ENCODE measurements around the gene PPME1.

Gene PPME1

DNA sequence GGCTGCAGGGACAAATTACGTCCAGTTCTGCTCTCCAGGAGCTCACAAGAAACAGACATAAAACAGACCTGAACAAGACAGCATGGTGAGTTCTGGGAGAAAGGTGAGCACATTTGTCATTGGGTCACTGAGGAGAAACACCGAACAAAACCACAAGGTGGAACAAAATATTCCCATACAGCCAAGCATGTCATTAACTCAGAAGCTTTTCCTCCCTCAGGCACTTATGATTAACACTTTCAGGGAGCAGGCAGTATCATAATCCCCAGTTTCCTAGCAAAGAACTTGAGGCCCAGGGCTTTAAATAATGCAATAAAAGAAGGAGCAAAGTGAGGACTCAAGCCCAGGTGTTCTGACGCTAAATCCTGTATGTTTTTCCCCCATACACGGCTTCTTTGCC, 97.4 kb downstream of the PPME1 start:
- TF ChIP-seq ZNF274 (IDR thresholded peaks at IDR 0.05; ENCODE audit: low read depth, low read length), result no peak
- H3K4me3 ChIP-seq (ENCODE audit: low read length), result no peak overlapping the region

DNA sequence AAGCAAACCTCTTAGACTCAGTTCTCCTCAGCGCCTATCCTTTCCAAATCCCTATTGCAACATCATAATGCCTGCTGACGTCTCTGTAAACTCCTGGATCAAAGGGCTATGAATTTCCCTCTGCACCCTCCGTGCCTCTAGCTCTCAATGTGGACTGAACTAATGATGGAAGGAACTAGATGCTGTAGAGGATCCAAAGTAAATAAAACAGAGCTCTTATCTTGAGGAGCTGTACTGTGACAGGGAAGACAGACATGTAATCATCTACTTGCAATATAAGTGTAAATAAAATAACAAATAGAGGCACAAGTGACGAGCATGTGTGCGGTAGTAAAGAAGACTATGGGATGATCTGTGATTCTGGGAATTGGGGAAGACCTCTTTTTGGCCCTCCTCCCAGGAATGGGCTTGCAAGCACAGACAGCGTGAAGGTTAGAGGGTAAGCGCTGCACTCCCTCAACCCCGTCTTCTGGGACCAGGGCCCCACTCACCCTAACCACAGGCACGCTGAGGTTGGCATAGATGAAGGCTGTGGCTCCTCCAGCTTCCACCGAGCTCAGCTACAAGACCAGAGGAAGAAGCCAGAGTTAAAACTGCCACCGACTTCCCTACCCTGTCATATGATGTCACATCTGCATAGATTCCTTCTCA, 98.2 kb downstream of the PPME1 start:
- no peak for TF ChIP-seq ZNF274 (IDR thresholded peaks at IDR 0.05; ENCODE audit: low read depth, low read length)
- H3K4me3 ChIP-seq (ENCODE audit: low read length), result no peak overlapping the region

DNA sequence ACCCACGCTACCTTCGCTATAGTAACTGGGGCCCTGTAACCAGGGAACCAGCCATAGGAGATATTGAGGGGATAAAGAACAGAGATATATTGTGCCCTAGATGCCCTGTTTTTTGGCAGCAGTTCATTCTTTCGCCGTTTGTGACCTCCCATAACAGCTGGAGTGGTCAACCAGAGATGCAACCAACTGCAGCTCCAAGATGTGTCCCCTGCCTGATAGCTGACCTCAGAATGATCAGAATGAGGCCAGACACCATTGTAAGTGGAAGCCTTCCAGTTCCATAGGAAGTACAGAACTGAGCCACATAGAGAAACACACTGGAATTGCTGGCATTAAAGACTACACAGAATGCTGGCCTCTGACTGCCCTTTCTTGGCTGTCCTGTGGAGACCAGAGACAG, 101.2 kb downstream of the PPME1 start:
- no peak for TF ChIP-seq ZNF274 (IDR thresholded peaks at IDR 0.05; ENCODE audit: low read depth, low read length)
- no peak overlapping the region for H3K4me3 ChIP-seq (ENCODE audit: low read length)

DNA sequence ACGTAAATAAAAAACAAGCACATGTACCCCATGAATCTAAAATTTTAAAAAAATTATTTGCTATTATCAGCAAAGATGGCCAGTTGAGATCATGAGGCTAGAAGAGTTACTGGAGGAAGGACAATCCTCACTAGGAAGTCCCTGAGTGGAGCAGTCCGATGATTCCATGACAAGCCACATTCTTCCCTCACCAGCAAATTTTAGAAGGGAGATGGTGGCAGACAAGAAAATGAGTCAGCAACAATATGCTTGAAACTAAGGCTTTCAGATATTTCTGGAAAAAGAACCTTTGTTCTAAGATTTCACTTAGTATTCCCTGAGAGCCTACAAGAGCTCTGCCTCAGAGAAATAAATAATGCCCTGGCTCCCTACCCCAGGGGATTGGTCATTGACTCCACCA, 105.5 kb downstream of the PPME1 start:
- no peak for TF ChIP-seq ZNF274 (IDR thresholded peaks at IDR 0.05; ENCODE audit: low read depth, low read length)
- no peak overlapping the region for H3K4me3 ChIP-seq (ENCODE audit: low read length)

DNA sequence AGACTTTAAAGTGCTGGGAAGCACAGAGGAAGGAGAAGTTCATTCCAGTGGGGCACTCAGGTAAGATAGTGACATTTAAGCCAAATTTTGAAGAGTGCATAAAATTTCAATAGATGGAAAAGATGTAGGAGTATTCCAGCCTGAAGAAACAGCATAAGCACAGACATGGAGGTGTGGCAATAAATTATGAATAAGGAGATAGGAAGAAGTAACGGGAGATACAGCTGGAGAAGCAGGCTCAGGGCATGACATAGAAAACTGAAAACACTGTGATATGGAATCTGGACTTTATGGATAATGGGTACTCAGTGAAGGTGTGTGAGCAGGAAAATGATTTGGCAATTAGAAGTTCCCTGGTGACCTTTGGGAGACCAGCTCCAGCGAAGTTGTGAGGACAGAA, 107.0 kb downstream of the PPME1 start:
- no peak for TF ChIP-seq ZNF274 (IDR thresholded peaks at IDR 0.05; ENCODE audit: low read depth, low read length)
- no peak overlapping the region for H3K4me3 ChIP-seq (ENCODE audit: low read length)

DNA sequence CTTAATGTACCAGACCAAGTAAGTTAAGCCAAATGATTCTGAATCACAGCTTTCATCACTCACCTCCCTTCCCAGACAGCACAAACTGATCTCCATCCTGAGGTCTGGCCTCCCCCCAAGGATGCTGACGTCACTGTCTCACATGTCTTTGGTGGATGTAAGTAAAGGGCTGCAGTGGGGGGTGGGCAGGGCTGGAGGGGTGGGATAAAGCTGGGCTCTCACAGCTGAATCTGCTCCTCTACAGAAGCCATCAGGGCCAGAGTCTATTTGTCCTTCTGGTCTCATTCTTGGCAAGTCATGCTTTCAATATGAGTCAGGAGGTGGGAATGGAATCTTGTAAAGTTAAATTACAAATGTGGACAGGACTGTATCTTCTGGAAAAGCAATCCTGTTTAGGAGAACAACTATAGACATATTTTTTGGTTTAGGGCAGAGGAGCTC, 107.7 kb downstream of the PPME1 start:
- TF ChIP-seq ZNF274 (IDR thresholded peaks at IDR 0.05; ENCODE audit: low read depth, low read length), result no peak
- no peak overlapping the region for H3K4me3 ChIP-seq (ENCODE audit: low read length)

DNA sequence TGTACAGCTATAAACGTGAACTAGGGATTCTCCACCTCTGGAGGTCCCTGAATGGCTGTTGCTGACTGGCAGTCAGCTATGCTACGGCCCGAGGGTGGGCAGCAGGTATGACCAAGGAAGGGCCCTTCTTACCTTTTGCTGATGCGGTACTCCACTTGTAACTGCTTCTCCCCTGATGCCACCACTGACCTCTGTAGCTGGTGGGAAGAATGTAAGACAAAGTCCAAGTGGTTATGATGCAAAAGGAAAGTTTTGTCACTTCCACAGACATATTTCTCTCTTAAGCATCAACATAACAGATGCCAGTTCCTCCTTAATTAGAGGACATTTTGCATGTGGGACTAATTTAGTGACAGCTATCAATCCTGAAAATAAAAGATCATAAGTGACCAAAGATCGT, 108.2 kb downstream of the PPME1 start:
- H3K4me3 ChIP-seq (ENCODE audit: low read length), result no peak overlapping the region
- TF ChIP-seq ZNF274 (IDR thresholded peaks at IDR 0.05; ENCODE audit: low read depth, low read length), result no peak

DNA sequence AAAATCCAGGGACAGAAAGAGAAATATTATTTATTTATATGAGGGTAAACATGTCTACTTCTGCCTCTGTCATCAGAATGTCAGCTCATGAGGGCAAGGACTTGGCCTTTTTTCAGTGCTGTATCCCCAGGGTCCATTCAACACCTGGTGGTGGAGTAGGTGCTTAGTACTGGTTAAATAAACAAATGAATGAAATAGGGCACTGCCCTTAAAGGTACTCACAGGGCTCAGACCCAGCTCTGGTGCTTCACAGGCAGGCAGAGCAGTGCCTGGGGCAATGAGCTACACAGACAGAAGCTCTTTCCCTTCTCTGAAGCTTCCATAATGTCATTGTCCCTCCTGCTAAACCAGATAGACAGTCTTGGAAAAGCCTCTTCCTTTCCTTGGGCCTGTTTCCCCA, 109.4 kb downstream of the PPME1 start:
- no peak for TF ChIP-seq ZNF274 (IDR thresholded peaks at IDR 0.05; ENCODE audit: low read depth, low read length)

DNA sequence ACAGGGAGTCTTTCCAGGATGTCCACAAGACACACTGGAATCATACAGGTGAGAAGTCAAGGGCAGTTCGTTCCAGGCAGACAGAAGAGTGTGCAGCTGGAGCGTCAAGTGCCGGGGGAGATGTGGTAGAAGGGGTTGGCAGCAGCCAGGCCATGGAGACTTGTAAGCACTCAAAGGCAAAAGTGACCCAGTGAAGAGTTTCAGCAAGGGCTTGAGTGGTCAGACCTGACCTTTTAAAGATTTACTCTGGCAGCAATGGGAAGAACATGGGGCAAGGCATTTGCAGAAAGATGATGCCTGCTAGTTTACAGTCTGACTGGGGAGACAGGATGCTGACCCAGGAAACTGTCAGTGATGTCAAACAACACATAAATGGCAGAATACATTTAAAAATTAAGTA, 111.3 kb downstream of the PPME1 start:
- TF ChIP-seq ZNF274 (IDR thresholded peaks at IDR 0.05; ENCODE audit: low read depth, low read length), result no peak
- H3K4me3 ChIP-seq (ENCODE audit: low read length), result no peak overlapping the region

More for the DNA sequence above, 109.4 kb downstream of the PPME1 start:
- H3K4me3 ChIP-seq (ENCODE audit: low read length), result no peak overlapping the region

DNA sequence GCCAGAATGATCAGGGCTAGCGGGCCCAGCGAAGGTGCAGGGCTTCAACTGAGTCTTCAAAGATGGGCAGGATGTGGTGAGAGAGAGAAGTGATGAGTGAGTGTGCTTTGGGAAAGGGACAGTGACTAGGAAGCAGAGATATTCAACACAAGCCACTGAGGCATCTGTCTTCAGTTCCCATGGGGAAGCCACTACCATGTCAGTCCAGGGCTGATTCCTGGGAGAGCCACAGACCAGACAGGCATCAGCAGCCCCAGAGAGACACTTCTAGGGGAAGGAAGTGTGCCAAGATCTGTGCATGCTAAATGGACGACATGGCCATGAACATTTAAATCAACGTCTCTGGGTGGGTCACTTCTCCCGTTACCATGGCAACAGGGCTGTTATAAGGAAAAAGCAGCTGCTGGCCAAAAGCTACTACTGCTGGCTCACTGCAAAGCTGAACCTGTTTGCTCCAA, 111.9 kb downstream of the PPME1 start:
- no peak for TF ChIP-seq ZNF274 (IDR thresholded peaks at IDR 0.05; ENCODE audit: low read depth, low read length)
- no peak overlapping the region for H3K4me3 ChIP-seq (ENCODE audit: low read length)

DNA sequence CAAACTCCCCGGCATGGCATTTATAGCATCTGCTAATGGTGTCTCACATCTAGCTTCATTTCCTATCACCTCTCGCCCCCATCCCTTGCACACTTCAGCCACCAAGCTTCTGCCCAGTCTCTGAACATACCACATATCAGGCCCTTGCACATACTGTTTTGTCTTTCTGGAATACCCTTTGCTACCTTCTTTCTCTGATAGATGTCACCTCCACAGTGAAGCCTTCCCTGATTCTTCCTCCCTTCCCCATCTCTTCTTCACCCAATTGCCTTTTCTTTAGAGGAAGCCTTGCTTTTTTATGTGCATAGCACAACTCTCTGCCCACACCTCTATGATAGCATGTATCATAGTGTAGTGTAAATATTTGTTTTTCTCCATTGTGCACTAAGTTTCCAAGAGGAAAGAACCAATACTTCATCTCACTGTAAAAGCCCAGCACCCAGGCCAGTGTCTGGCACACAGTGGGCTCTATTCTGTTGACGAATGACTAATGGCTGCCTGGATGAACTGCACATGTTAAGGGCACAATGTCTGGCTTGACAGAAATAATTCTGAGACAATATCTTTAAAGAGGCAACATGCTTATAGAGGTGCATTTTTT, 112.6 kb downstream of the PPME1 start:
- no peak overlapping the region for H3K4me3 ChIP-seq (ENCODE audit: low read length)
- TF ChIP-seq ZNF274 (IDR thresholded peaks at IDR 0.05; ENCODE audit: low read depth, low read length), result no peak

DNA sequence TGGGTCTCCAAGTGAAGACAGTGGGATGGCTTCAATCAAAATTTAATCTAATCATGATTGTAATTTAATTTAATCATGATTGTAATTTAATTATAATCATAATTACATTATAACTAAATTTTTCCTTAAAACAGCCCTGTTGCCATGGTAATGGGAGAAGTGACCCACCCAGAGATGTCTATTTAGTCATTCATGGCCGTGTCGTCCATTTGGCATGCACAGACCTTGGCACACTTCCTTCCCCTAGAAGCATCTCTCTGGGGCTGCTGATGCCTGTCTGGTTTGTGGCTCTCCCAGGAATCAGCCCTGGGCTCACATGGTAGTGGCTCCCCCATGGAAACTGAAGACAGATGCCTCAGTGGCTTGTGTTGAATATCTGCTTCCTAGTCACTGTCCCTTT, 113.4 kb downstream of the PPME1 start:
- no peak for TF ChIP-seq ZNF274 (IDR thresholded peaks at IDR 0.05; ENCODE audit: low read depth, low read length)

DNA sequence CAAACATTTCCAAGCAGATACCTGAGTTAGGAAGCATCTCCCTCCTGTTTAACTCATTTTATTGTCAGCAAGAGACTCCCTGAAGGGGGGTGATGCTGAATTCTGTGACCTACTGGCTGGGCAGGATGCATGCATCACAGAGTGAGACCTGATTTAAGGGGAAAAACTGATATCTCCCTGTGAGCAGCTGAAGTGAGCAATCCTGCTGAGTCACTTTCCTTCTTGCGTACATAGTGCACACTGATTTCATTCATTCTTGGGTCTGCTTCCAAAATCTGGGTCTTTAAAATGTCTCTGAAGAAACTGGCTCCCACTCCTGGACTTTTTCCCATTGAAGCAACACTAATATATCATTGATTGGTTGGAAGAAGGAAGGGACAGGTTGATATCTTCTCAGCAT, 117.1 kb downstream of the PPME1 start:
- no peak overlapping the region for H3K4me3 ChIP-seq (ENCODE audit: low read length)

More for the DNA sequence above, 113.4 kb downstream of the PPME1 start:
- no peak overlapping the region for H3K4me3 ChIP-seq (ENCODE audit: low read length)

DNA sequence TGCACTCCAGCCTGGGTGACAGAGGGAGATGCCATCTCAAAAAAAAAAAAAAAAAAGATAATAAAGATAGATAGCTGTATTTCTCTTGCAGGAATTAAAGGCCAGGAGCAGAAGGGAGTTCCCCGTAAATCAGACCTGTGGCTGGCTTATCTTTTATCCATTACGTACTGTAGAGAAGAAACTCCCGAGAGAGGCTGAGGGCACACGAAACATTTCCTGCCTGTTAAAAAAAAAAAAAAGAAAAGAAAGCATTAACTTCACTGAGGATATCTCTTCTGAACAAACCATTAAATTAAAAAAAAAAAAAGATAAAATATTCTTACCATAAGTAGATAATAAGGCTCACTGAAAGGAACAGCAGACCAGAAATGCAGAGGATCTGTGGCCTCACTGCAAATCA, 117.8 kb downstream of the PPME1 start:
- TF ChIP-seq ZNF274 (IDR thresholded peaks at IDR 0.05; ENCODE audit: low read depth, low read length), result no peak
- no peak overlapping the region for H3K4me3 ChIP-seq (ENCODE audit: low read length)

More for the DNA sequence above, 117.1 kb downstream of the PPME1 start:
- TF ChIP-seq ZNF274 (IDR thresholded peaks at IDR 0.05; ENCODE audit: low read depth, low read length), result no peak

DNA sequence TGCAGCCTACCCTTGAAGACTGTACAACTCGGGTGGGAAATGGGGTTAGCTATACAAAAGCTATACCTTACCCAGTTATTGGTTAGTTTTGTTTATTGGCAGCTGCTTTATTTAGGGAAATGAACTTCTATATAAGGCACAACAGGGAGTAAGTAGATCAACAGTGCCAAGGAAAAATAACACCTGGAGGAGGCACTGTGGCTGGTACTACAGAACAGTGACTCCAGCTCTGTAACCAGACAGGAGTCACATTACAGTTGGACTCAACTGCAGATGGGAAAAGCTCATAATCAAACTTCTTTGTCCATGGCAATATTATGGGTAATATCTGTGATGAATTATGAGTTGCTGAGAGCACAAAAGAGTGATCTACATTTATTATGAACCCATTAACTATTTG, 126.4 kb downstream of the PPME1 start:
- no peak overlapping the region for H3K4me3 ChIP-seq (ENCODE audit: low read length)
- no peak for TF ChIP-seq ZNF274 (IDR thresholded peaks at IDR 0.05; ENCODE audit: low read depth, low read length)

DNA sequence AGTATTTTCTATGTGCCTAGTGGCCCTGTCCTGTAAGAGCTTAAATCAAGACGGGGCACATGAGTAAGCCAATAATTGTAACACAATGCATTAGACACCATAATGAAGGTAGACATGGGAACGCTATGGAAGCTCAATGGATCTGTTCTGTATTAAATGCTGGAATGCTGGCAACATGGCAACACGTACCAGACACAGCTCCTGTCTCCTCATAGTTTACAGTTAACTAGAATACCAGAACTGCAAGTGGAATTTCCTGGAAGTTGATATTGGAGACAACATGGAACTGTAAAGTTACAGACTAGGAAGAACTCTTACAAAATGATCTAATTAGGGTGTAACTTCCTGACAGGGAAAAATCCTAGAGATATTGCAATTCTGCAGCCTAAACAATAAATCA, 127.9 kb downstream of the PPME1 start:
- no peak for TF ChIP-seq ZNF274 (IDR thresholded peaks at IDR 0.05; ENCODE audit: low read depth, low read length)
- no peak overlapping the region for H3K4me3 ChIP-seq (ENCODE audit: low read length)
